22Rv1 (cell line): ENCODE measurements around the gene CDH22.

Experiments used
- H3K27ac ChIP-seq: fragments of 450-650 bp; 2 replicates; pipeline ENCODE4 v1.5.1; 2017
- CTCF ChIP-seq: fragments of 450-650 bp; IDR thresholded peaks from 2 replicates; pipeline ENCODE4 v1.5.1; 2017; ENCODE audit warnings: mild to moderate bottlenecking
- ZFX ChIP-seq: fragments of 450-650 bp; IDR thresholded peaks from 2 replicates; pipeline ENCODE4 v1.6.1; 2017; ENCODE audit warnings: antibody characterized with exemption, borderline replicate concordance

The CDH22 gene

DNA sequence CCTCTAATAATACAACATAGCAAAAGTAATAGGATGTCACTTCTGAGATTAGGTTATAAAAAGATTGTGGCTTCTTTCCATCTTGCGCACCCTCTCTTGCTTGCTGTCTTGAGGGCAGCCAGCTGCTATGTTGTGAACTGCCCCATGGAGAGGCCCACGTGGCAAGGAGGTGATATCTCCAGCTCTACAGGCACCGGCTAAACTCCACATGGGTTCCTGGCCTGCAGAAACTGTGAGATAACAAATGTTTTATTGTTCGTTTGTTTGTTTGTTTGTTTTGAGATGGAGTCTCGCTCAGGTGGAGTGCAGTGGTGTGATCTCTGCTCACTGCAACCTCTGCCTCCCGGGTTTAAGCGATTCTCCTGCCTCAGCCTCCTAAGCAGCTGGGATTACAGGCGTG, 152.2 kb downstream of the CDH22 start:
- no peak overlapping the region for H3K27ac ChIP-seq
- TF ChIP-seq CTCF (no peak), ZFX (no peak)

DNA sequence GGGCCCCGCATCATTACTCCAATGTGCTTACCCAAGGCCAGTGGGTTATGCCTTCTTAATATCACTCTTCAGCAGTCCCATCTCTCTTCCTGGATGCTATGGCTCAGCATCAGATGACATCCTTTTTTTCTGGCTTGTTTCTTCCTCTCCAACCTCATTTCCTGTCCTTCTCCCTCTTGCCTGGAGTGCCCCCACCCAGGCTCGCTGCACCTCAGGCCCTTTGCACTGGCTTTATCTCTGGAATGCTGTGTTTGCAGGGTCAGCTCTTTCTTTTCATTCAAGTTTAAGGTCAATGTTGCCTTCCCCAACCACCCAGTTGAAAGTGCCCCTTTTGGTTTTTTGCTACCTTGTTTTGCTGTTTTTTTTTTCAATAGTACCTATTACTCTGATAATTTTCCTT, 153.5 kb downstream of the CDH22 start:
- TF ChIP-seq CTCF (no peak), ZFX (no peak)
- H3K27ac ChIP-seq = no peak overlapping the region

DNA sequence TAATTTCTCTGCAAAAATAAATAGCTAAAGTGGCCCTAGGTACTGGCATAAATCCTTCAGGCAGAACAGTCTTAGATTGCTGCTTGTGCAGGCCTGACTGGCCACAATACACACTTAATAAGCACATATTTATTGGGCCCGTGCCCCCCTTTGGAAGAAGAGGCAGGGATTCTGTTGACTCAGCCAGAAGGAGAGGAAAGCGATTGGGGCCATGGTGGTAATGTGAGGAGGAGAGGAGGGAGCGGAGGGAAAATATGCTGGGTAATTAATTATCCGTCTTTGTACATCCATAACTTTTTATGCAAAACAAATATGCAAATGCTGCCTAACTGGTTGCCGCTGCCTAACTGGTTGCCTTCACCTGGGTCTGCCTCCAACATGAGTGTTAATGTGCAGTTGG, 154.0 kb downstream of the CDH22 start:
- H3K27ac ChIP-seq = no peak overlapping the region
- no peak for TF ChIP-seq ZFX
- TF ChIP-seq CTCF = no peak

GRCh38 chr20:46152824-46153586, 155.3 kb downstream of the CDH22 start:
- no peak overlapping the region for H3K27ac ChIP-seq
- TF ChIP-seq ZFX (no peak), CTCF (no peak)

DNA sequence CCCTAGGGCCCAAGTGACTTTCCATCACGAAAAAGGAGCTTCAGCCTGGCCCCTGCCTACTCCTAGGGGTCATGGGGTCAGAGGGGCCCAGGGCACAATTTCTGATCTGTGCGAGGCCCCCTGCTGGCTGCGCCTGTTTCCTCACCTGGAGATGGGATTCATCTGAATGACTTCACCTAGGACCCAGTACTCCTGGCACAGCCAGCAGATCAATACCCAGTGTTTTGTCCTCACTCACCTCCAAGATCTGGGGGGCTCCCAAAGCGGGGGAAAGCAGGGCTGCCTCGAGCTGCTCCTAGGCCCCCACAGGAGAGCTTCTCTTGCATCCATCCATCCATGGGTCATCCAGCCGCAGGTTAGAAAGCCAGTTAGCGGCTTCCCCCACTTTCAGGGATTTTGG, 156.4 kb downstream of the CDH22 start:
- TF ChIP-seq CTCF = peak; percentile 77
- TF ChIP-seq ZFX = no peak
- no peak overlapping the region for H3K27ac ChIP-seq

DNA sequence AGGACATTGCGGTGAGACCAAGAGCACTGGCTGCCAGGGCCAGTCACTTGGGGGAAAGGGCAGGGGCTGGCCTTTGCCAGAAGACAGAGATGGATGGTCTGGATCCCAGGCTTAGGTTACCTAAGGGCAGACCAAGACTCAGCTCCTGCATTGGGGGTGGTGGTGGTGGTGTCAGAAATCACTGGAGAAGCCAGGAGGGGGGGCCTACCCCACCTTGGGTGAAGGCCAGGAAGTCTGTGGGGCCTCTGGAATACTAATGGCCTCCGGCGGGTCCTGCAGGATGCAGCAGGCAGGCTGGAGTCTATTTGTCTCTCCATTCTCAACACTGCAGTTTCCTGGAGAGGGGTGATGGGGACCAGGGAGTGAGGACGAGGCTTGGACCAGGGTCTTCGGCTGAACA, 157.4 kb downstream of the CDH22 start:
- TF ChIP-seq ZFX (no peak), CTCF (no peak)
- no peak overlapping the region for H3K27ac ChIP-seq

GRCh38 chr20:46148313-46149208, 159.7 kb downstream of the CDH22 start:
- TF ChIP-seq ZFX (no peak), CTCF (no peak)
- no peak overlapping the region for H3K27ac ChIP-seq
